Loucy (cell line): ENCODE measurements around the gene FBXO44.

Experiments used
- CTCF ChIP-seq: fragments of 200-600 bp; sonication (generic); conservative IDR thresholded peaks from 2 replicates; pipeline ENCODE4 v1.5.1; 2014; ENCODE audit warnings: mild to moderate bottlenecking, antibody characterized with exemption, low read length
- EZH2phosphoT487 ChIP-seq: fragments of 200-600 bp; IDR thresholded peaks from 2 replicates; pipeline ENCODE4 v1.6.1; 2018; ENCODE audit warnings: antibody characterized with exemption, mild to moderate bottlenecking, moderate library complexity, borderline replicate concordance

GRCh38 chr1:11671544-11672286 is 17.0 kb downstream of the FBXO44 start:
- TF ChIP-seq CTCF (no peak), EZH2phosphoT487 (no peak)
